GM12892 (cell line): ENCODE results near the gene ASB3.

Experiments
- POLR2A ChIP-seq: IDR thresholded peaks from 2 replicates; pipeline ENCODE4 v1.6.1; 2011; ENCODE audit warnings: low read depth, low read length, control low read depth
- TAF1 ChIP-seq: IDR thresholded peaks from 2 replicates; pipeline ENCODE4 v1.6.1; 2011; ENCODE audit warnings: low read depth, mild to moderate bottlenecking, control low read depth, low read length, borderline replicate concordance

DNA sequence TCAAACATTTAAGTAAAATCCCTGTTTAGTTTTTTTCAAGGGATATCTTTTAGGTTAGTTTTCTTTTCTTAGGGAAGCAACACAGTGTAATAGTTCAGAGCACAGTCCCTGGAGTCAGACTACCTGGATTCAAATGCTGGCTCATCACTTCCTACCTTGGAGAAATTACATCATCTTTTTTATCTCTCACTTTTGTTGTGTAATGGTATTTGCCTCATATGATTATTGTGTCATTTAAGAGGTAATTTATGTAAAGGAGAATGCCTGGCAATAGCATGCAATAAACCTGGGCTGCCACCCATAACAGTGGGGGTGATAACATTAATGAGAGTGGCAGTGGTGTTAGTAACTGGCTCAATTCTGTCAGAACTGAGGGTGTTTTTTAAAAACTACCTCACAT is 26.4 kb upstream of the ASB3 start:
- TF ChIP-seq TAF1: no peak
- TF ChIP-seq POLR2A: no peak
